GM12873 (cell line): ENCODE measurements around the gene PCDHB11.
A peak's percentile ranks its signal among the peaks of the same experiment; 100 is the strongest.
"Not testable (repeated sequence)": the region's sequence is repeated elsewhere in the genome, so short reads cannot be mapped to it uniquely, and the experiment has no call there.

Experiments
- TF ChIP-seq, protein P1 (sequence below): IDR thresholded peaks from 2 replicates; pipeline ENCODE4 v1.5.1; 2012; ENCODE audit warnings: low read depth, mild to moderate bottlenecking, moderate library complexity, low read length, control low read depth; ENCODE audit not compliant: insufficient read depth; ENCODE audit errors: missing control alignments

Gene PCDHB11

DNA sequence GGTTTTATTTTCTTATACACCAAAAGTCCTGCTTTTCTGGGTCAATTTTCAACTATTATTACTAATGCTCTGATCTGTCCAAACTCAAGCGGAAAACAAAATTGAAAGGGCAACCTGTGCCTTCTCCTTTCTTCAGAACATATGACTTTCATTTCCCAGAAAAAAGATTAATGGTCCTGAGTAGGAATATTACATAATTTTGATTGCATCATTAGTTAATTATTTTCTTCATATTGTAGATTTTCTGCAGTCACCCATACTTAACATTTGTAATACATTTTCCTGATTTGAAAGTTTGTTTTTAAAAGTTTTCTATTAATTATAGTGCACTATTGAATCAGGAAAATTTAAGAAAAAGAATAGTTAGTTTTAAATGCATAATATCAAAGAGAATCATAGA is 23.5 kb upstream of the PCDHB11 start:
- TF ChIP-seq, protein P1, sequence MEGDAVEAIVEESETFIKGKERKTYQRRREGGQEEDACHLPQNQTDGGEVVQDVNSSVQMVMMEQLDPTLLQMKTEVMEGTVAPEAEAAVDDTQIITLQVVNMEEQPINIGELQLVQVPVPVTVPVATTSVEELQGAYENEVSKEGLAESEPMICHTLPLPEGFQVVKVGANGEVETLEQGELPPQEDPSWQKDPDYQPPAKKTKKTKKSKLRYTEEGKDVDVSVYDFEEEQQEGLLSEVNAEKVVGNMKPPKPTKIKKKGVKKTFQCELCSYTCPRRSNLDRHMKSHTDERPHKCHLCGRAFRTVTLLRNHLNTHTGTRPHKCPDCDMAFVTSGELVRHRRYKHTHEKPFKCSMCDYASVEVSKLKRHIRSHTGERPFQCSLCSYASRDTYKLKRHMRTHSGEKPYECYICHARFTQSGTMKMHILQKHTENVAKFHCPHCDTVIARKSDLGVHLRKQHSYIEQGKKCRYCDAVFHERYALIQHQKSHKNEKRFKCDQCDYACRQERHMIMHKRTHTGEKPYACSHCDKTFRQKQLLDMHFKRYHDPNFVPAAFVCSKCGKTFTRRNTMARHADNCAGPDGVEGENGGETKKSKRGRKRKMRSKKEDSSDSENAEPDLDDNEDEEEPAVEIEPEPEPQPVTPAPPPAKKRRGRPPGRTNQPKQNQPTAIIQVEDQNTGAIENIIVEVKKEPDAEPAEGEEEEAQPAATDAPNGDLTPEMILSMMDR: no peak

DNA sequence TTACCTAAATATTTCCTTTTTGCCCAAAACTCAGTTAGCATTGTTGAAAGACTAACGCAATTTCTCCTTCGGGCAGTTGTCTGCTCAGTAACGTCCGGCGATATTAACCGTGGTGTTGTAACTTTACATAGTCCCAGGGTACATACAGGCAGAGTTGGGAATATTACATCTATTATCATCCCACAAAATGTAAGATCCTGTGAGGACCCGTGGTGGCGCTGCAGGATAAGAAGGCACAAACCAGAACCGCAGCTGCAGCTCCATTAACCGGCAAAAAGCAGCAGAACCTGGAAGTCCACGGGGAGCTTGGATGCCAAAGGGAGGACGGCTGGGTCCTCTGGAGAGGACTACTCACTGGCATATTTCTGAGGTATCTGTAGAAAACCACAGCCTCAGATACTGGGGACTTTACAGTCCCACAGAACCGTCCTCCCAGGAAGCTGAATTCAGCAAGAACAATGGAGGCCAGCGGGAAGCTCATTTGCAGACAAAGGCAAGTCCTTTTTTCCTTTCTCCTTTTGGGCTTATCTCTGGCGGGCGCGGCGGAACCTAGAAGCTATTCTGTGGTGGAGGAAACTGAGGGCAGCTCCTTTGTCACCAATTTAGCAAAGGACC is 21.7 kb upstream of the PCDHB11 start, which contains the start of gene PCDHB8:
Gene PCDHB8, plus strand, starts transcription at position 214 of the 615 bp plus-strand sequence. Its CDS starts 245 bp downstream, at position 459.
- TF ChIP-seq, protein P1: not testable (repeated sequence)

DNA sequence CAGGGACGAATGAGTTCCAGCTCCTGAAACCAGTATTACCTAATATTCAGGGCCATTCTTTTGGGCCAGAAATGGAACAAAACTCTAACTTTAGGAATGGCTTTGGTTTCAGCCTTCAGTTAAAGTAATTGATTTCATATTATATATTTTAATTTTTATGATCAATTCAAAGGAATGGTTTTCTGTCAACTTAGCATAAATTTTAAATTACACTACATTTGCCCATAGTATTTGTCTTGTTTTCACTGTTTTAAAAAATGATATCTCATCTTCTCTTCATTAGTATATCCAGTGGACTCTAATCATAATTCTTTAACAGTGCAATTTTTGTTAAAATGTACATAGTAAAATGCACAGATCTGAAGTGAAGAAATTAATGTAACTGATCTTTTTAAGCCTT is 19.1 kb upstream of the PCDHB11 start:
- TF ChIP-seq, protein P1: no peak

DNA sequence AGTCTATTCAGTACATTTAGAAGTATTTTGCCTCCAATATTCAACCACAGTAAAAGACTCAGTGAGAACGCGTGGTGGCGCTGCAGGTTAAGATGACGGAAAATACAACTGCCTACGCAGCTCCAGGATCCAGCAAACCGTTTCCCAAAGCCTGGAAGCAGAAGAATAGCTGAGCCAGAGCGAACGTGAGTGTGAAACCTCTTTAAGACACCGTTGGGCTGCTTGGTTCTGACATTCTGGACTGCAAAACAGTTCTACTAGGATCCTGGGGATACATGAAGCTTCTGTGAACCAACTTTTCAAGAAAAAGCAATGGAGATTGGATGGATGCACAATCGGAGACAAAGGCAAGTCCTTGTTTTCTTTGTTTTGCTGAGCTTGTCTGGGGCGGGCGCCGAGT is 17.2 kb upstream of the PCDHB11 start, which contains the start of gene PCDHB16:
Gene PCDHB16, plus strand, starts transcription at position 140 of the 400 bp plus-strand sequence. Its CDS starts 173 bp downstream, at position 313.
- TF ChIP-seq, protein P1: peak; percentile 25

DNA sequence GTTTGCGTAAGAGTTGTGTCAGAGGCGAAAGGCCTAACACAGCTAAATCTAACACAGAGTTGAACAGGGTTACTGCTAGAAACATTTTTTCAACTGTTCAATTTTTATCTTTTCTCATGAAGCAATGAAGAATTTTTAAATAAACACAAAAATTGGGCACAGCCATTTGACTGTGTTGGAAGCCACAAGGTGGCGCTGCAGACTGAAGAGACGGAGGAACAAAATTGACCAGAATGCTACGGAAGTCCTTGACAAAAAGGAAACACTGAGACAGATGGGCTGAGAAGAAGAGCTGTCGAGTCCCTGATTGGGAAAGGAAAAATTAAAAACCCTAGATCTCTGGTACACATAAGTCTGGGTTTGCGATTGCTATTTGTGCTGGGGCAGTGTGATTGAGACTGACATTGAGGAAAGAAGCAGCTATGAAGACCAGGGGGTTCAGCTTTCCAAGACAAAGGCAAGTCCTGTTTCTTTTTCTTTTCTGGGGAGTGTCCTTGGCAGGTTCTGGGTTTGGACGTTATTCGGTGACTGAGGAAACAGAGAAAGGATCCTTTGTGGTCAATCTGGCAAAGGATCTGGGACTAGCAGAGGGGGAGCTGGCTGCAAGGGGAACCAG is 12.4 kb upstream of the PCDHB11 start, which contains the start of gene PCDHB9:
Gene PCDHB9, plus strand, starts transcription at position 265 of the 616 bp plus-strand sequence. Its CDS starts 158 bp downstream, at position 423.
- TF ChIP-seq, protein P1: peak; percentile 53

DNA sequence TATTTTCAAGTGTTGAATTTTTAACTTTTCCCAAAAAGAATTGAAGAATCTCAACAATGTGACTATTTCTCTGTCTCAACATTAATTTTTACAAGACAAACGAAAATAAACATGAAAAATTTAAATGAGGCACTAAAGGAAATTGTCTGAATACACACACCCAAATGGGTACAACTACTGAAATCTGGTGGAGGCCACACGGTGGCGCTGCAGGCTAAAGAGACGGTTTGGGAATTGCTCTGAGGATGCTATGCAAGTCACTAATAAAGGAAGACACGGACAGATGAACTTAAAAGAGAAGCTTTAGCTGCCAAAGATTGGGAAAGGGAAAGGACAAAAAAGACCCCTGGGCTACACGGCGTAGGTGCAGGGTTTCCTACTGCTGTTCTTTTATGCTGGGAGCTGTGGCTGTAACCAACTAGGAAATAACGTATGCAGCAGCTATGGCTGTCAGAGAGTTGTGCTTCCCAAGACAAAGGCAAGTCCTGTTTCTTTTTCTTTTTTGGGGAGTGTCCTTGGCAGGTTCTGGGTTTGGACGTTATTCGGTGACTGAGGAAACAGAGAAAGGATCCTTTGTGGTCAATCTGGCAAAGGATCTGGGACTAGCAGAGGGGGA is 7.2 kb upstream of the PCDHB11 start, which contains the start of gene PCDHB10:
Gene PCDHB10, plus strand, starts transcription at position 244 of the 616 bp plus-strand sequence. Its CDS starts 200 bp downstream, at position 444.
- TF ChIP-seq, protein P1: peak; percentile 49

DNA sequence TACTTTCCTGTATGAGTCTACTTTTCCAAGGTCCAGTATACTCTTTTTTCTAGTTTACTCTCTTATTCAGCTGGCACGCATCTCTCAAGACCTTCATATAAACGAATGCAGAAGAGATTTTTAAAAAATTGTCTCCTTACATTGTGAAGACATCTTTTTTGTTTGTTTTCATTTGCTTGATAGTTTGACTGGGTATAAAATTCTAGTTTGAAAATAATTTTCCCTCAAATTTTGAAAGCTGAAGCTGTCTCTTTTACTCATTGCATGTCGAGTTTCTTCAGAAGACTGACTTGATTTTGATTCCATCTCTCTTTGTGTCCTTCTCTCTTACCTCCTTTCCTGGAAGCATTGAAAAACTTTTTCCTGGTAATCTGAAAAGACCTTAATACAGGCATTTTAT is 3.1 kb upstream of the PCDHB11 start:
- TF ChIP-seq, protein P1: no peak
